Activated CD8-positive, alpha-beta memory T cell treated with anti-CD3 and anti-CD28 coated beads, Interleukin-2, amount 50 U/mL, for 24 hours (primary cell): ENCODE results near the gene PDE8B.
"Not testable (repeated sequence)": the region's sequence is repeated elsewhere in the genome, so short reads cannot be mapped to it uniquely, and the experiment has no call there.

Source experiments
- DNase-seq: peaks from one replicate; pipeline ENCODE4 v3.0.0-alpha.2; 2020; ENCODE audit errors: extremely low read depth

Gene PDE8B

GRCh38 chr5:77437194-77437593 is 226.7 kb downstream of the PDE8B start:
- no peak for DNase-seq

DNA sequence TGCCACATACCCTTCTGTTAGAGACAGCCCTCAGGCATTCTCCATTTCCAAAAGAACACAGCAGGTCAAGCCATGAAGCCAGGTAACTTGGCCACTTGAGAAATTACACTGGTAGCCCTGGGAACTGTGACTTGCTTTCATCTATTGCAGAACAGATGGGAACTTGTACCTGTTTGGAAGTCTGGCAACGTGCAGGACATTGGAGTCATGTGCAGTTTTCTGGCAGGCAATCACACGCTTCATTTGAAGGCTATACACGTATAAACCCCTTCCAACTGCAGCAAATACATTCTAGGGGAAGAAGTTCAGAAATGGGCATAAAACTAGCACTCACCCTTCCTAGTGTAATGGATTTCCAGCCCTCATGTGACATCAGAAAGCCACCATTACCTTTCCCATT is 227.6 kb downstream of the PDE8B start:
- DNase-seq, result no peak

DNA sequence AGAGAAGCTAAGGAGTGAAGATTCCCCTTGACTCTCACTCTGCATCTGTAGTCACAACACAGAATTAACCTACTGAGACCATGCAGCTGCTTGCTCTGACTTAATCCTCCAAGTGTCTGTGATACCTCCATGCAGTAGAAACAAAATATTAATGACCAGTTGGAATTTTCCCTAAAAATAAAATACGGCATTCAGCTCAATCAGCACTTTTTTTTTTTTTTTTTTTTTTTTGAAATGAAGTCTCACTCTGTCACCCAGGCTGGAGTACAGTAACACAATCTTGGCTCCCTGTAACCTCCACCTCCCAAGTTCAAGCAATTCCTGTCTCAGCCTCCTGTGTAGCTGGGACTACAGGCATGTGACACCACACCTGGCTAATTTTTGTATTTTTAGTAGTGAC is 233.2 kb downstream of the PDE8B start:
- DNase-seq, result no peak

GRCh38 chr5:77444356-77444755 is 233.9 kb downstream of the PDE8B start:
- no peak for DNase-seq

GRCh38 chr5:77448831-77449230 is 238.4 kb downstream of the PDE8B start:
- DNase-seq, result no peak

- DNase-seq, result no peak
Measured at GRCh38 chr5:77449277-77449676, 238.8 kb downstream of the PDE8B start.

DNA sequence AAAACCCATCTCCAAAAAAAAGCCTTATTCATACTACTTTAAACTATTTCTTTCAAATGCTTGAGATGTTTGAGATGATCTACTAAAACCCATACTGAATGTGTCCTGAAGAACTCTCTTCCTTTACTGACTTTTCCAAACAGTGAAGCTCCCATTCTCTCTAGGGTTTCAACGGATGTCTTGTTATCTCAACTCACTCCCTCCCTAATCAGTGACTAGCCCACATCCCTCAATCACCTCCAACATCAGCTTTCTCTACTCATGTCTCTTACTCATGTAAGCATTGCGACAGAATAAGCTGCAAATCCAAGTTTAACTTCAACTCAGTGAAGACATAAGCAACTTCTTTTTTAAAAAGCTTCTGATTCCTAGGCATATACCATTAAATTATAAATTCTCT is 239.5 kb downstream of the PDE8B start:
- no peak for DNase-seq

- no peak for DNase-seq
Measured at GRCh38 chr5:77452351-77452750, 241.9 kb downstream of the PDE8B start.

DNA sequence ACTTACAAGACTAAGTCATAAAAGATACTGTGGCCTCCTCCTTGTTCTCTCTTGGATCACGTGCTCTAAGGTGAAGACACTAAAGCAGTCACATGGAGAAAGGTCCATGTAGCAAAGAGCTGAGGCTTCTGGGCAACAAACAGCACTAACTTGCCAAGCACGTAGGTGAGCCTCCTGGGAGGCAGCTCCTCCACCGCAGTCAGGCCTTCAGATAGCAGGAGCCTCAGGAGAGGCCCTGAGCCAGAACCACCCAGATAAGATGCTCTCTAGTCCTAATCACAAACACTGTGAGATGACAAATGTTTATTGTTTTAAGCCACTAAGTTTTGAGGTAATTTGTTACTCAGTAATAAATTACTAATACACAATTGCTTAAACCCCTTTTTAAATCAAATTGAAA is 243.6 kb downstream of the PDE8B start:
- DNase-seq, result no peak

GRCh38 chr5:77461287-77461686 is 250.8 kb downstream of the PDE8B start:
- DNase-seq, result no peak

DNA sequence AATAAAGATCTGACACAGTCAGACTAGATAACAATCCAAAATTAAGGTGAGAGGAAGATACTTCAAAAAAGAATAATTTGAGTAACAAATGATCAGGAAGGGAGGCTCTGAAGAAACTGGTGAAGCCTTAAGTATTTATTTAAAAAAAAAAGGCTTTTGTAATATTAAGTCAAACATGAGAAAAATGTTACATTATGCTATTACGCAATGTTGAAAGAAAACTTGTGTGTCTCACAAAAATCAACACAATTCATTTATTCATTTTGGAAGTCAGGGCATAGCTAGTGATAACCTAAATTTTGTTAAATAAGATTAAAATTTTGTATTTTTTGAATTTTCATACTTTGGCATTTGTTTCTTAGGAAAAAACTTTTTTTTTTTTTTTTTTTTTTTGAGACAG is 253.4 kb downstream of the PDE8B start:
- no peak for DNase-seq

GRCh38 chr5:77468875-77469274 is 258.4 kb downstream of the PDE8B start:
- not testable (repeated sequence) for DNase-seq

DNA sequence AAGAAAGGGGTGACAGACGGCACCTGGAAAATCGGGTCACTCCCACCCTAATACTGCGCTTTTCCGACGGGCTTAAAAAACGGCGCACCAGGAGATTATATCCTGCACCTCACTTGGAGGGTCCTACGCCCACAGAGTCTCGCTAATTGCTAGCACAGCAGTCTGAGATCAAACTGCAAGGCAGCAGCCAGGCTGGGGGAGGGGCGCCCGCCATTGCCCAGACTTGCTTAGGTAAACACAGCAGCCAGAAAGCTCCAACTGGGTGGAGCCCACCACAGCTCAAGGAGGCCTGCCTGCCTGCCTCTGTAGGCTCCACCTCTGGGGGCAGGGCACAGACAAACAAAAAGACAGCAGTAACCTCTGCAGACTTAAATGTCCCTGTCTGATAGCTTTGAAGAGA is 264.6 kb downstream of the PDE8B start:
- DNase-seq, result not testable (repeated sequence)
